Astrocyte (in vitro differentiated cells and primary cell): ENCODE data around the gene SBF2. TPM values are rescaled to one million over a fixed set of nuclear protein-coding genes. Genes with fewer than 3 reads are reported as not detected.

Experiments used
- DNase-seq: peaks from one replicate; pipeline ENCODE4 v3.0.0-alpha.2; 2010; ENCODE audit warnings: low read depth
- FAIRE-seq: peaks from 2 replicates; lab custom pipeline; 2011; peaks lifted over from hg19 to GRCh38; lab: Jason Lieb, UNC
- H2AFZ ChIP-seq: 2 replicates; pipeline ENCODE4 v1.6.0; 2012; ENCODE audit warnings: low read depth, low read length, inconsistent platforms
- H3K27ac ChIP-seq: 2 replicates; pipeline ENCODE4 v1.5.1; 2011; ENCODE audit warnings: low read depth, low read length, inconsistent platforms
- H3K27me3 ChIP-seq: 2 replicates; pipeline ENCODE4 v1.6.0; 2011; ENCODE audit warnings: low read length, inconsistent platforms; ENCODE audit not compliant: insufficient read depth
- H3K36me3 ChIP-seq: 2 replicates; pipeline ENCODE4 v1.5.1; 2011; ENCODE audit warnings: low read length, inconsistent platforms; ENCODE audit not compliant: insufficient read depth
- H3K4me1 ChIP-seq: 2 replicates; pipeline ENCODE4 v1.5.1; 2011; ENCODE audit warnings: low read length, inconsistent platforms; ENCODE audit not compliant: insufficient read depth
- H3K4me2 ChIP-seq: 2 replicates; pipeline ENCODE4 v1.6.0; 2012; ENCODE audit warnings: low read length, inconsistent platforms
- H3K4me3 ChIP-seq: 2 replicates; pipeline ENCODE4 v1.5.1; 2011; ENCODE audit warnings: low read depth, mild to moderate bottlenecking, low read length, inconsistent platforms; ENCODE audit not compliant: insufficient read depth
- H3K79me2 ChIP-seq: 2 replicates; pipeline ENCODE4 v1.6.0; 2012; ENCODE audit warnings: mild to moderate bottlenecking, low read length, inconsistent platforms; ENCODE audit not compliant: insufficient read depth
- H3K9ac ChIP-seq: 2 replicates; pipeline ENCODE4 v1.6.0; 2012; ENCODE audit warnings: mild to moderate bottlenecking, low read length, inconsistent platforms
- H3K9me3 ChIP-seq: 2 replicates; pipeline ENCODE4 v1.5.1; 2012; ENCODE audit warnings: low read depth, mild to moderate bottlenecking, low read length, inconsistent platforms; ENCODE audit not compliant: insufficient read depth
- H4K20me1 ChIP-seq: 2 replicates; pipeline ENCODE4 v1.6.0; 2012; ENCODE audit warnings: low read length, inconsistent platforms; ENCODE audit not compliant: insufficient read depth
- H3K27ac Mint-ChIP-seq: one replicate; pipeline ENCODE4 v1.8.0; 2021; ENCODE audit warnings: mild to moderate bottlenecking, mixed read lengths; ENCODE audit not compliant: unreplicated experiment
- H3K27me3 Mint-ChIP-seq: one replicate; pipeline ENCODE4 v1.8.0; 2021; ENCODE audit warnings: low read depth, mixed read lengths; ENCODE audit not compliant: unreplicated experiment
- H3K36me3 Mint-ChIP-seq: one replicate; pipeline ENCODE4 v1.8.0; 2021; ENCODE audit warnings: low read depth, mixed read lengths; ENCODE audit not compliant: unreplicated experiment
- H3K4me1 Mint-ChIP-seq: one replicate; pipeline ENCODE4 v1.8.0; 2021; ENCODE audit warnings: low read depth, mixed read lengths; ENCODE audit not compliant: unreplicated experiment
- H3K4me3 Mint-ChIP-seq: one replicate; pipeline ENCODE4 v1.8.0; 2021; ENCODE audit warnings: mild to moderate bottlenecking, moderate library complexity, mixed read lengths; ENCODE audit not compliant: unreplicated experiment
- H3K9me3 Mint-ChIP-seq: one replicate; pipeline ENCODE4 v1.8.0; 2021; ENCODE audit warnings: mild to moderate bottlenecking, mixed read lengths; ENCODE audit not compliant: unreplicated experiment
- EZH2 ChIP-seq: IDR thresholded peaks from 2 replicates; pipeline ENCODE4 v1.6.1; 2012; ENCODE audit warnings: mild to moderate bottlenecking, low read length, inconsistent platforms; ENCODE audit not compliant: insufficient read depth
- total RNA-seq: library from RNA; stranded (reverse); gene quantifications from 2 replicates; pipeline ENCODE4 v1.2.1, GENCODE V29; 2021
- TF ChIP-seq, protein P1 (sequence below): IDR thresholded peaks from 2 replicates; pipeline ENCODE4 v1.5.1; 2011; ENCODE audit warnings: low read depth, mild to moderate bottlenecking, inconsistent platforms, low read length, moderate library complexity; ENCODE audit not compliant: insufficient read depth

The SBF2 gene
- total RNA-seq, 1 donor from 2014 or later, result 50.0 TPM

DNA sequence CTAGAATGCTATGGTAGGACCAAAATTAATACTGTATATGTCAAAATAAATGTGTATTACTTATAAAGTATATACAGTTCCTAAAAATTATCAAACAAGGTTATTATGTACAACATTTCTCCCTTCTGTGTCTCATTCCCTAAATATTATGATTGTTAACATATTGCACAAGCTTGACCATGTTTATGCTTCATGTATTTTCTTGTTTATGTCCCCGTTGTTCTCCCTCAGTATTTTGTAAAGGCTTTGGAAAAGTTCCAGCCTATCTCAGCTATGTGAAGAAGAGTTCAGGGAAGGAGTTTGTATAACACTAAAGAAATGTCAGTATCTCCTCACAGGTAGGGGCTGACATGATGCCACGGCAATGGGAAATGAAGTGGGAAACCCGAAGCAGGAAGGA lies 30.5 kb upstream of the SBF2 start:
- Mint-ChIP-seq H3K9me3 (no peaks in the 10 kb centered on the region), H3K4me1 (peaks cover 28% of the 10 kb centered on the region), H3K36me3 (no peaks in the 10 kb centered on the region), H3K4me3 (no peak overlapping the region), H3K27ac (no peak overlapping the region), H3K27me3 (peaks cover 7% of the 10 kb centered on the region)
- TF ChIP-seq EZH2, result no peak
- TF ChIP-seq, protein P1, sequence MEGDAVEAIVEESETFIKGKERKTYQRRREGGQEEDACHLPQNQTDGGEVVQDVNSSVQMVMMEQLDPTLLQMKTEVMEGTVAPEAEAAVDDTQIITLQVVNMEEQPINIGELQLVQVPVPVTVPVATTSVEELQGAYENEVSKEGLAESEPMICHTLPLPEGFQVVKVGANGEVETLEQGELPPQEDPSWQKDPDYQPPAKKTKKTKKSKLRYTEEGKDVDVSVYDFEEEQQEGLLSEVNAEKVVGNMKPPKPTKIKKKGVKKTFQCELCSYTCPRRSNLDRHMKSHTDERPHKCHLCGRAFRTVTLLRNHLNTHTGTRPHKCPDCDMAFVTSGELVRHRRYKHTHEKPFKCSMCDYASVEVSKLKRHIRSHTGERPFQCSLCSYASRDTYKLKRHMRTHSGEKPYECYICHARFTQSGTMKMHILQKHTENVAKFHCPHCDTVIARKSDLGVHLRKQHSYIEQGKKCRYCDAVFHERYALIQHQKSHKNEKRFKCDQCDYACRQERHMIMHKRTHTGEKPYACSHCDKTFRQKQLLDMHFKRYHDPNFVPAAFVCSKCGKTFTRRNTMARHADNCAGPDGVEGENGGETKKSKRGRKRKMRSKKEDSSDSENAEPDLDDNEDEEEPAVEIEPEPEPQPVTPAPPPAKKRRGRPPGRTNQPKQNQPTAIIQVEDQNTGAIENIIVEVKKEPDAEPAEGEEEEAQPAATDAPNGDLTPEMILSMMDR, result no peak
- Histone ChIP-seq H3K9me3 (no peaks in the 10 kb centered on the region), H4K20me1 (no peaks in the 10 kb centered on the region), H3K79me2 (no peaks in the 10 kb centered on the region), H3K4me1 (peaks cover 58% of the 10 kb centered on the region), H3K27ac (no peak overlapping the region), H3K9ac (peak overlapping the region; percentile 57), H3K27me3 (no peaks in the 10 kb centered on the region), H3K4me3 (no peak overlapping the region), H3K4me2 (no peak overlapping the region), H3K36me3 (no peaks in the 10 kb centered on the region), H2AFZ (no peak overlapping the region)
- FAIRE-seq (no peak), DNase-seq (no peak)

DNA sequence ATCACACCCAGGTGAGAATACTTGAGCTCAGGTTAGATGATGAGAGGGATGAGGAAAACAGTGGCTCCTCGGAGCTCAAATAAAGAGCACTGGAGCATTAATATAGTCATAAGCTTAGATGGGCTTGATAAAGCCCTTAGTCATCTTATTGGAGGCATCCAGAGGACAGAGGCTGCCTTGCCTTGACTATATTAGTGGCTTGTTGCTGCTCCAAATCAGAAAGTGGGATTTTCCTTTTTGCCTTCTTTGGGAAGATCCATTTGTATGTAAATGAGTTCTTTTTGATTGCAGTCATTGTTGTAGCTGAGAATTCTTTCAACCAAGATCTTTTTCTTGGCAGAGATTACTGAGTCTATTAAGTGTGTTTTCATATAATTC lies 29.8 kb upstream of the SBF2 start:
- H3K9me3 ChIP-seq, result no peaks in the 10 kb centered on the region
- H3K36me3 Mint-ChIP-seq, result no peaks in the 10 kb centered on the region
- H3K27ac Mint-ChIP-seq, result peak overlapping the region; percentile 13
- no peaks in the 10 kb centered on the region for H3K36me3 ChIP-seq
- no peak for TF ChIP-seq EZH2
- TF ChIP-seq, protein P1, result no peak
- peak overlapping the region; percentile 5 for H3K9ac ChIP-seq
- H3K9me3 Mint-ChIP-seq, result no peaks in the 10 kb centered on the region
- H3K27me3 Mint-ChIP-seq, result peaks cover 7% of the 10 kb centered on the region
- no peak overlapping the region for H3K27ac ChIP-seq
- no peak for FAIRE-seq
- DNase-seq, result peak; percentile 68
- peak overlapping the region; percentile 1 for H3K4me2 ChIP-seq
- peaks cover 54% of the 10 kb centered on the region for H3K4me1 ChIP-seq
- no peak overlapping the region for H3K4me3 ChIP-seq
- no peaks in the 10 kb centered on the region for H3K79me2 ChIP-seq
- no peaks in the 10 kb centered on the region for H4K20me1 ChIP-seq
- peaks cover 25% of the 10 kb centered on the region for H3K4me1 Mint-ChIP-seq
- H3K27me3 ChIP-seq, result no peaks in the 10 kb centered on the region
- H3K4me3 Mint-ChIP-seq, result peak overlapping the region; percentile 10
- H2AFZ ChIP-seq, result no peak overlapping the region

DNA sequence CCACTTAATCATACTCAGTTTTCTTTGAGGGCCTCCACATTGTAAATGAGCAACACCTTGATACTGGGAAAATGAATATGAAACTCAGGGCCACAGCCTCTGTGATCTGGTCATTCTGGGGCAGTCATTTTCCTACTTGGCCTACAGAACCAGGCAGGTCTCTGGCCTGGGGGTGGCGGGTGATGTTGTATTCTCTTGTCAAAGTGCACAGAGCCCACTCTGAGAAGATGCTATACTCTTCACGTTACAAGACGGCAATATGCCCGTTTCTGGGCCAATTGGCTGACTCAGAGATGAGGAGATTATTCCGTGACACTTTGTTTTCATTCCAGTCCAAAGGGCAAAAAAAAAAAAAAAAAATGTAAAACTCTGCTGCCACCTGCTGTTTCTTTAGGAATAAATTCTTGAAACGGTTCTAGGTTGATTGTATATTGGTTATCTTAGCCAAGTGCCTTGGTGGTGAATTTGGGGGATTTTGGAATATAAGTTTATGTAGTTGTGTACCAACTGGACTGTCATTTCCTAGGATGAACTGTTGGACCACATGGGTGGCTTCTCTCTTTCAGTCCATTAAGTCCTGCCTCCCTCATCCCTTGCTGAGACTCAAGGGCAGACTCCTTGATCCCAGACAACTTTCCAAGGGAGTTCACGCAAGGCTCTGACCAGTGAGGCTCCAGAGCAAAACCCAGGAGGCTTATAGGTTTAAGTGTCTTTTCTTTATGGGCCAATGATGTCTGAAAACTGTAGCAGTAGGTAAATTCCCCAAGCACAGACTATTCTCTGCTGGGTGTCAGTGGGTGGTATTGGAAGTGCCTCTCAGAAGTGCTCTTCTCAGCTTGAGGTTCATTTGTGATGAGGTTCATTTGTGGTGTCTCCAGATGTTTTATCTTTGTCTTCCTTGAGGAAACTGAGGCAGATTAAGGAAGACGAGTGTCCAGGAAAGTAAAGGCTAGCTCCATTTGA lies 29.1 kb upstream of the SBF2 start:
- no peaks in the 10 kb centered on the region for H3K79me2 ChIP-seq
- Mint-ChIP-seq H3K27ac (peak overlapping the region; percentile 86), H3K36me3 (no peaks in the 10 kb centered on the region), H3K27me3 (peaks cover 7% of the 10 kb centered on the region), H3K4me1 (peaks cover 18% of the 10 kb centered on the region), H3K9me3 (peaks cover 2% of the 10 kb centered on the region), H3K4me3 (peak overlapping the region; percentile 29)
- FAIRE-seq (no peak), DNase-seq (peak; percentile 80)
- H3K9ac ChIP-seq, result peak overlapping the region; percentile 20
- H4K20me1 ChIP-seq, result no peaks in the 10 kb centered on the region
- no peaks in the 10 kb centered on the region for H3K36me3 ChIP-seq
- H3K4me1 ChIP-seq, result peaks cover 47% of the 10 kb centered on the region
- no peak overlapping the region for H3K4me3 ChIP-seq
- H3K9me3 ChIP-seq, result no peaks in the 10 kb centered on the region
- no peak overlapping the region for H2AFZ ChIP-seq
- no peaks in the 10 kb centered on the region for H3K27me3 ChIP-seq
- peak overlapping the region; percentile 60 for H3K4me2 ChIP-seq
- TF ChIP-seq, protein P1, result peak; percentile 71
- TF ChIP-seq EZH2, result no peak
- peak overlapping the region; percentile 54 for H3K27ac ChIP-seq
